Mononuclear cell (primary cell): ENCODE results near the gene KRTAP5-8. TPM values are rescaled to one million over a fixed set of nuclear protein-coding genes. Genes with fewer than 3 reads are reported as not detected.
"Not testable (repeated sequence)": the region's sequence is repeated elsewhere in the genome, so short reads cannot be mapped to it uniquely, and the experiment has no call there.

Experiments used
- H3K27me3 ChIP-seq: 2 replicates; pipeline ENCODE4 v1.6.0; 2011; ENCODE audit warnings: low read length, control low read depth; ENCODE audit not compliant: insufficient read depth
- H3K4me1 ChIP-seq: 2 replicates; pipeline ENCODE4 v1.5.1; 2011; ENCODE audit warnings: mild to moderate bottlenecking, low read length, control low read depth; ENCODE audit not compliant: insufficient read depth
- H3K4me3 ChIP-seq: 2 replicates; pipeline ENCODE4 v1.5.1; 2011; ENCODE audit warnings: mild to moderate bottlenecking, low read length, moderate library complexity
- H3K9me3 ChIP-seq: 2 replicates; pipeline ENCODE4 v1.5.1; 2011; ENCODE audit warnings: low read depth, mild to moderate bottlenecking, control low read depth, low read length
- total RNA-seq: library from RNA; depleted of rRNA; stranded (reverse); fragments of >200 nt; gene quantifications from one replicate; pipeline ENCODE4 v1.2.3, GENCODE V29; 2012

KRTAP5-8 gene
- total RNA-seq, result not detected

DNA sequence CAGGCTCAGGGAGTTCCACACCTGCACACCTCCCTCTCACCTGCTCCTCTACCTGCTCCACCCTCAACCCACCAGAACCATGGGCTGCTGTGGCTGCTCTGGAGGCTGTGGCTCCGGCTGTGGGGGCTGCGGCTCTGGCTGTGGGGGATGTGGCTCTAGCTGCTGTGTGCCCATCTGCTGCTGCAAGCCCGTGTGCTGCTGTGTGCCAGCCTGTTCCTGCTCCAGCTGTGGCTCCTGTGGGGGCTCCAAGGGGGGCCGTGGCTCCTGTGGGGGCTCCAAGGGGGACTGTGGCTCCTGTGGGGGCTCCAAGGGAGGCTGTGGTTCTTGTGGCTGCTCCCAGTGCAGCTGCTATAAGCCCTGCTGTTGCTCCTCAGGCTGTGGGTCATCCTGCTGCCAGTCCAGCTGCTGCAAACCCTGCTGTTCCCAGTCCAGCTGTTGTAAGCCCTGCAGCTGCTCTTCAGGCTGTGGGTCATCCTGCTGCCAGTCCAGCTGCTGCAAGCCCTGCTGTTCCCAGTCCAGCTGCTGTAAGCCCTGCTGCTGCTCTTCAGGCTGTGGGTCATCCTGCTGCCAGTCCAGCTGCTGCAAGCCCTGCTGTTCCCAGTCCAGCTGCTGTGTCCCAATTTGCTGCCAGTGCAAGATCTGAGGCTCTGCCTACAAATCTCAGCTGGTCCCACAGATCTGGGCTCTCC, at the start of gene KRTAP5-8:
TSS of gene KRTAP5-8 (plus strand) at position 49 of the 689 bp plus-strand sequence. CDS start at position 80, 31 bp downstream.
- H3K9me3 ChIP-seq, H3K4me1 ChIP-seq, H3K4me3 ChIP-seq, H3K27me3 ChIP-seq: not testable (repeated sequence)

- no peaks in the 10 kb centered on the region for H3K4me1 ChIP-seq
- H3K27me3 ChIP-seq, result no peaks in the 10 kb centered on the region
- H3K9me3 ChIP-seq, result no peaks in the 10 kb centered on the region
- H3K4me3 ChIP-seq, result no peak overlapping the region
Measured at GRCh38 chr11:71488681-71489270, 49.0 kb upstream of the KRTAP5-8 start.

DNA sequence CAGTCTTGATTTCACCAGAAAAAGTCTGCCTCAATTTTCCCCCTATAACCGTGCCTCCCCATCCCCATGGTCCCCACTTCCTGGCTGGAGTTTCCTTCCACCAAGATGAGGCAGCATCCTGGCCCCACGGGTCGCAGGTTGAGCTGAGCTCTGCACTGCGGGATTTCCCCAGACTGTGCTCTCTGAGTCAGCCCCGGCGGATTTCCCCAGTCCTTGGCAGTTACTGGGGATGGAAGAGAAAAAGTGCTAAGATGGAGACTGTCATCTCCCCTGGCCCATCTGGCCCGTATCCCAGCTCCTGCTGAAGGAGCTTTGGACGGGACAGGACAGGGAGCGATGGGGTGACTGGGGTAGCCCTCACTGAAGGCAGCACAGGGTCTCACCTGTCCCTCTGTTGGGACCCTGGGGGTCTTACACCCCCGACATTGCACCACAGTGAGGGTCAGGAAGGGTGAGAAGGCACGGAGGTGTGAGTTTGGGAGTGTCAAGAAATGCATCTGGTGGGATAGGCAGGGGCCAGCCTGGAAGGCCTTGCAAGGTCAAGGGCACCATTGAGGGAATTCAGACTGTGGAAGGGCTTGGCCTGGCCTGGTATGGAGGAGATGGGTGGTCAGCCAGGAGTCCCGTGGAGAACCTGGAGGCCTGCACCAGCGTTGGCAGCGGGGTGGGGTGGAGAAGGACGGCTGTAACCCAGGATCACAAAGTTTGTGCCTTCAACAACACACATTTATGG, 48.3 kb upstream of the KRTAP5-8 start:
- no peak overlapping the region for H3K4me3 ChIP-seq
- H3K27me3 ChIP-seq, result no peaks in the 10 kb centered on the region
- H3K9me3 ChIP-seq, result no peaks in the 10 kb centered on the region

GRCh38 chr11:71490044-71490730, 47.6 kb upstream of the KRTAP5-8 start:
- Histone ChIP-seq H3K27me3 (no peaks in the 10 kb centered on the region), H3K4me1 (no peaks in the 10 kb centered on the region), H3K9me3 (no peaks in the 10 kb centered on the region), H3K4me3 (no peak overlapping the region)

More for the DNA sequence above, 48.3 kb upstream of the KRTAP5-8 start:
- H3K4me1 ChIP-seq, result no peaks in the 10 kb centered on the region

- Histone ChIP-seq H3K4me1 (no peaks in the 10 kb centered on the region), H3K27me3 (no peaks in the 10 kb centered on the region), H3K4me3 (no peak overlapping the region), H3K9me3 (no peaks in the 10 kb centered on the region)
Measured at GRCh38 chr11:71490731-71491390, 47.0 kb upstream of the KRTAP5-8 start.

- H3K4me3 ChIP-seq, result no peak overlapping the region
- no peaks in the 10 kb centered on the region for H3K27me3 ChIP-seq
- H3K4me1 ChIP-seq, result no peaks in the 10 kb centered on the region
- no peaks in the 10 kb centered on the region for H3K9me3 ChIP-seq
Measured at GRCh38 chr11:71491531-71491930, 46.3 kb upstream of the KRTAP5-8 start.

- no peaks in the 10 kb centered on the region for H3K27me3 ChIP-seq
- no peaks in the 10 kb centered on the region for H3K4me1 ChIP-seq
- no peak overlapping the region for H3K4me3 ChIP-seq
- H3K9me3 ChIP-seq, result no peaks in the 10 kb centered on the region
Measured at GRCh38 chr11:71491940-71492339, 45.9 kb upstream of the KRTAP5-8 start.

GRCh38 chr11:71495286-71496230, 42.3 kb upstream of the KRTAP5-8 start:
- no peaks in the 10 kb centered on the region for H3K9me3 ChIP-seq
- no peak overlapping the region for H3K4me3 ChIP-seq

GRCh38 chr11:71496421-71496820, 41.4 kb upstream of the KRTAP5-8 start:
- H3K9me3 ChIP-seq, result no peaks in the 10 kb centered on the region
- H3K27me3 ChIP-seq, result no peaks in the 10 kb centered on the region
- H3K4me1 ChIP-seq, result no peaks in the 10 kb centered on the region
- no peak overlapping the region for H3K4me3 ChIP-seq

More at GRCh38 chr11:71495286-71496230, 42.3 kb upstream of the KRTAP5-8 start:
- H3K4me1 ChIP-seq, result no peaks in the 10 kb centered on the region
- no peaks in the 10 kb centered on the region for H3K27me3 ChIP-seq

GRCh38 chr11:71498091-71498490, 39.7 kb upstream of the KRTAP5-8 start:
- no peaks in the 10 kb centered on the region for H3K4me1 ChIP-seq
- no peak overlapping the region for H3K4me3 ChIP-seq
- no peaks in the 10 kb centered on the region for H3K9me3 ChIP-seq
- no peaks in the 10 kb centered on the region for H3K27me3 ChIP-seq

- no peaks in the 10 kb centered on the region for H3K9me3 ChIP-seq
- no peaks in the 10 kb centered on the region for H3K27me3 ChIP-seq
- H3K4me3 ChIP-seq, result no peak overlapping the region
Measured at GRCh38 chr11:71499125-71499524, 38.7 kb upstream of the KRTAP5-8 start.

GRCh38 chr11:71499546-71499945, 38.3 kb upstream of the KRTAP5-8 start:
- Histone ChIP-seq H3K4me1 (no peaks in the 10 kb centered on the region), H3K27me3 (no peaks in the 10 kb centered on the region), H3K9me3 (no peaks in the 10 kb centered on the region), H3K4me3 (no peak overlapping the region)

More at GRCh38 chr11:71499125-71499524, 38.7 kb upstream of the KRTAP5-8 start:
- no peaks in the 10 kb centered on the region for H3K4me1 ChIP-seq

- no peak overlapping the region for H3K4me3 ChIP-seq
Measured at GRCh38 chr11:71500601-71501021, 37.2 kb upstream of the KRTAP5-8 start.

More at GRCh38 chr11:71500601-71501021, 37.2 kb upstream of the KRTAP5-8 start:
- Histone ChIP-seq H3K4me1 (no peaks in the 10 kb centered on the region), H3K27me3 (no peaks in the 10 kb centered on the region), H3K9me3 (no peaks in the 10 kb centered on the region)
